CD4-positive, alpha-beta T cell (primary cell): ENCODE results near the gene CDC42EP4. TPM values are rescaled to one million over a fixed set of nuclear protein-coding genes. Genes with fewer than 3 reads are reported as not detected.

Experiments
- ATAC-seq: fragments of 200-7000 bp; cut with Tn5 transposase; one replicate; pipeline ENCODE4 v1.10.0; 2022; ENCODE audit warnings: mild to moderate bottlenecking; ENCODE audit not compliant: poor library complexity
- CTCF ChIA-PET: fragments of 350-600 bp; sonication (Branson Sonifier 250); formaldehyde crosslinking; loops from one replicate; lab custom pipeline; 2021; ENCODE audit warnings: antibody characterized with exemption, inconsistent platforms; lab: Charles Lee
- POLR2A ChIA-PET: fragments of 350-600 bp; sonication (Branson Sonifier 250); formaldehyde crosslinking; loops from one replicate; lab custom pipeline; 2021; ENCODE audit warnings: antibody characterized with exemption, inconsistent platforms; lab: Charles Lee
- DNase-seq, 14 experiments: peaks; one replicate each; pipeline ENCODE4 v3.0.0-alpha.2; 2013 to 2020; ENCODE audit warnings: mixed read lengths in 2 of 14
- H3K27ac ChIP-seq, 2 donors: one replicate each; pipeline versions ENCODE4 v1.5.1 to v1.7.0; 2013; ENCODE audit warnings: low read length in 2 of 2, low read depth in 1 of 2, mild to moderate bottlenecking in 1 of 2
- H3K27me3 ChIP-seq, 2 experiments: 1 replicate in 1 of 2; 2 replicates in 1 of 2; pipeline versions ENCODE4 v1.6.1 to v1.7.0; 2013; ENCODE audit warnings: low read length in 2 of 2, control low read depth in 1 of 2, mild to moderate bottlenecking in 1 of 2, moderate library complexity in 1 of 2; ENCODE audit not compliant: insufficient read depth in 2 of 2, control insufficient read depth in 1 of 2
- H3K36me3 ChIP-seq: one replicate; pipeline ENCODE4 v1.6.1; 2013; ENCODE audit warnings: low read length, control low read depth; ENCODE audit not compliant: insufficient read depth
- H3K4me1 ChIP-seq: one replicate; pipeline ENCODE4 v1.6.1; 2013; ENCODE audit warnings: low read length, control low read depth; ENCODE audit not compliant: insufficient read depth
- H3K4me3 ChIP-seq: one replicate; pipeline ENCODE4 v1.5.1; 2013; ENCODE audit warnings: mild to moderate bottlenecking, low read length, moderate library complexity
- H3K9me3 ChIP-seq, 2 experiments: 1 replicate in 1 of 2; 2 replicates in 1 of 2; pipeline versions ENCODE4 v1.6.1 to v1.7.0; 2013; ENCODE audit warnings: low read length in 2 of 2, mild to moderate bottlenecking in 2 of 2, control low read depth in 1 of 2, moderate library complexity in 1 of 2; ENCODE audit not compliant: control insufficient read depth in 1 of 2, insufficient read depth in 1 of 2
- H3K27ac Mint-ChIP-seq: one replicate; pipeline ENCODE4 v1.8.0; 2020; ENCODE audit warnings: mixed read lengths
- H3K27me3 Mint-ChIP-seq: one replicate; pipeline ENCODE4 v1.8.0; 2021; ENCODE audit warnings: mixed read lengths
- H3K36me3 Mint-ChIP-seq: one replicate; pipeline ENCODE4 v1.8.0; 2021; ENCODE audit warnings: low read depth, mixed read lengths
- H3K4me1 Mint-ChIP-seq: one replicate; pipeline ENCODE4 v1.8.0; 2021; ENCODE audit warnings: low read depth, mixed read lengths
- H3K4me3 Mint-ChIP-seq: one replicate; pipeline ENCODE4 v1.8.0; 2020; ENCODE audit warnings: mild to moderate bottlenecking, mixed read lengths
- H3K9me3 Mint-ChIP-seq: one replicate; pipeline ENCODE4 v1.8.0; 2020; ENCODE audit warnings: mixed read lengths
- CTCF ChIP-seq: fragments of 200-600 bp; IDR thresholded peaks from one replicate; pipeline ENCODE4 v1.8.0; 2022; ENCODE audit warnings: antibody characterized with exemption, mild to moderate bottlenecking
- intact Hi-C, 2 experiments: fragments of 100-400 bp; cut with DNase I in 1 of 2; cut with micrococcal nuclease in 1 of 2; formaldehyde crosslinking; loops; one replicate each; pipeline versions ENCODE4 v1.15.1 to v1.9.0; 2023 to 2025; cut with DNase I, micrococcal nuclease
- total RNA-seq, 174 experiments: library from RNA in 2 of 174; stranded (reverse) in 2 of 174; gene quantifications; one replicate each; pipeline ENCODE4 v1.2.3 and lab custom pipeline; 2021 to 2026

CDC42EP4 gene
- total RNA-seq, 2 experiments from 2014 or later = 2.9 to 3.5 TPM

GRCh38 chr17:73291260-73291801 is 20.5 kb downstream of the CDC42EP4 start:
- intact Hi-C loops = no loop called here
- CTCF ChIA-PET = no interaction called here
- no peaks in the 10 kb centered on the region for H3K9me3 ChIP-seq

DNA sequence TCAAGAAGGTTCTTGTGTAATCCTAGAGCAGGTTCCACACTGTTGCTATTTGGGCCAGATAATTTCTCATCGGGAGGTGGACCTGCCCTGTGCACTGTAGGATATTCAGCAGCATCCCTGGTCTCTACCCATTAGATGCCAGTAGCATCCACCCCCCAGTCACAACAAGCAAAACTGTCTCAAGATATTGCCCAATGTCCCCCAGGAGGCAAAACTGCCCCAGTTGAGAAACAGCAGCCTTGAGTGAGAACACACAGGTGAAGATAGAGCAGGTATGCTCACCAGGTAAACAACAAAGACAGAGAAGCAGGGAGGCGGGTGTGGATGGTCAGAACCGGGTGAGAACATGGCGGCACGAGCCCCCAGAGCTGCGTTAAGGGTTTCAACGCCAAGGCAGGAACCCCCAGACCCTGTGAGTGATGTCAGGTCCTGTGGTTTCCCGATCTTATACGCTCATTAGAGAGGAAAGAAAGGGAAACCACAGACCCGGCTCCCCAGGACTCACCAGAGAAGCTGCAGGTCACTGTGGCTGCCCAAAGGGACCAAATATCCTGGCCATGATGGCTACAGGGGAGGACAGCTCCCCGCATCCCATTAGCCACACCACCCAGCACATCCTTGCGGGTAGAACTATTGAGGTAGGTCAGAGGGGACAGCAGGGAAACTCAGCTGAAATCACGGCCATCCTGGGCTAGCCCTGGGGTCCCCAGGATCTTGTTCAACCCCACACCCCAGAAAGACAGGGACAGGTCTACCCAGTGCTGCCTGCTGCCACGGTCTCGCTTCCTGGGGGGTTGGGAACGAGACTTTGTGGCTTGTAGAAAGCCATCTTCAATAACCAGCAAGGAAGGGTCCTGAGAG is 21.2 kb downstream of the CDC42EP4 start:
- H3K27me3 Mint-ChIP-seq = no peaks in the 10 kb centered on the region
- H3K4me1 Mint-ChIP-seq = peaks cover 11% of the 10 kb centered on the region
- no peak overlapping the region for H3K4me3 ChIP-seq
- ChIA-PET CTCF (no interaction called here), POLR2A (no interaction called here)
- H3K9me3 Mint-ChIP-seq = no peaks in the 10 kb centered on the region
- H3K27me3 ChIP-seq = no peaks in the 10 kb centered on the region
- H3K27ac Mint-ChIP-seq = no peak overlapping the region
- intact Hi-C loops = no loop called here
- H3K4me1 ChIP-seq = peaks cover 17% of the 10 kb centered on the region
- H3K36me3 ChIP-seq = no peaks in the 10 kb centered on the region
- no peaks in the 10 kb centered on the region for H3K9me3 ChIP-seq
- H3K27ac ChIP-seq = no peak overlapping the region
- DNase-seq (no peak), ATAC-seq (no peak)
- H3K4me3 Mint-ChIP-seq = no peak overlapping the region
- TF ChIP-seq CTCF = no peak
- H3K36me3 Mint-ChIP-seq = no peaks in the 10 kb centered on the region

More at GRCh38 chr17:73291260-73291801, 20.5 kb downstream of the CDC42EP4 start:
- H3K4me1 ChIP-seq = peaks cover 17% of the 10 kb centered on the region
- H3K36me3 ChIP-seq = no peaks in the 10 kb centered on the region
- ATAC-seq (no peak), DNase-seq (peak in 3 of 14 experiments; percentile 11 to 65 (median 59))
- Mint-ChIP-seq H3K9me3 (no peaks in the 10 kb centered on the region), H3K27ac (no peak overlapping the region), H3K4me3 (no peak overlapping the region), H3K27me3 (no peaks in the 10 kb centered on the region), H3K4me1 (peaks cover 11% of the 10 kb centered on the region), H3K36me3 (no peaks in the 10 kb centered on the region)
- H3K4me3 ChIP-seq = no peak overlapping the region
- H3K27ac ChIP-seq = no peak overlapping the region
- H3K27me3 ChIP-seq = no peaks in the 10 kb centered on the region
- POLR2A ChIA-PET = no interaction called here
- no peak for TF ChIP-seq CTCF

DNA sequence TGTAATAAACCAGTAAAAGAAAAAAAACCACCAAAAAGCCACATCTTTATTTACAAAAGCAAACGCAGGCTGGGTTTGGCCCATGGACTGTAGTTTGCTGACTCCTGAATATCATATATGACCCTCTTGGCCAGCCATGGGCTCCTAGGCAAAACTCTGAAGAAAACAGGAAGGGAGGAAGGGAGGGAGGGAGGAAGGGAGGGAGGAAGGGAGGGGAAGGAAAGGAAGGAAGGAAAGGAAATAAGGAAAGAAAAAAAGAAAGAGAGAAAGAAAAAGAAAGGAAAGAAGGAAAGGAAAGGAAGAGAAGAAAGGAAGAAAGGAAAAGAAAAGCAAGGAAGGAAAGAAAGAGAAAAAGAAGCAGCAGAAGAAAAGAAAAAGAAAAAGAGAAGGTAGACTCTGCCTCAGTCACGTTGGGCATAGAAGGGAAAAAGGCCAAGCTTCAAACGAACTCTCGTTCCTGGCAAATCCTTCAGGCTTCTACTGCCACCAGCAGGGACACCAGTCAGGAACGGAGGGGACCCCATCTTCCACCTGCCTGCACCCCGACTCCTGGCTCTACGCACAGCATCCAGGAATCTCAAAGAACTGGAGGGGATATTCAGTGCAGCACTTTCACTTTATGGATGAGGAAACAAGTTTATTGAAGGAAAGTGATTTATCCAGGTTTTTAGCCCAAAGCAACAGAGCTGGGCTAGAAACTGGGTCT is 22.1 kb downstream of the CDC42EP4 start:
- ATAC-seq (no peak), DNase-seq (no peak)
- H3K36me3 Mint-ChIP-seq = no peaks in the 10 kb centered on the region
- TF ChIP-seq CTCF = no peak
- peaks cover 11% of the 10 kb centered on the region for H3K4me1 Mint-ChIP-seq
- no peaks in the 10 kb centered on the region for H3K27me3 Mint-ChIP-seq
- Histone ChIP-seq H3K4me1 (peaks cover 17% of the 10 kb centered on the region), H3K36me3 (no peaks in the 10 kb centered on the region), H3K27ac (no peak overlapping the region), H3K4me3 (no peak overlapping the region), H3K9me3 (no peaks in the 10 kb centered on the region), H3K27me3 (no peaks in the 10 kb centered on the region)
- CTCF ChIA-PET = no interaction called here
- intact Hi-C loops = no loop called here
- POLR2A ChIA-PET = no interaction called here
- no peak overlapping the region for H3K4me3 Mint-ChIP-seq
- H3K9me3 Mint-ChIP-seq = no peaks in the 10 kb centered on the region
- no peak overlapping the region for H3K27ac Mint-ChIP-seq
